Suprapubic skin (tissue), 4 donors: ENCODE data around the gene SPATA6. TPM values are rescaled to one million over a fixed set of nuclear protein-coding genes. Genes with fewer than 3 reads are reported as not detected.

ENCODE experiments used
- DNase-seq, 2 donors: peaks; one replicate each; pipeline ENCODE4 v3.0.0-alpha.2; 2019; ENCODE audit warnings: low spot score in 2 of 2
- H3K27ac ChIP-seq: fragments of 200-600 bp; sonication (generic); one replicate; pipeline ENCODE4 v1.5.1; 2019
- H3K27me3 ChIP-seq: fragments of 200-600 bp; sonication (generic); one replicate; pipeline ENCODE4 v1.5.1; 2019
- H3K36me3 ChIP-seq: fragments of 200-600 bp; sonication (generic); one replicate; pipeline ENCODE4 v1.5.1; 2019
- H3K4me1 ChIP-seq: fragments of 200-600 bp; sonication (generic); one replicate; pipeline ENCODE4 v1.5.1; 2019
- H3K4me3 ChIP-seq: fragments of 200-600 bp; sonication (generic); one replicate; pipeline ENCODE4 v1.5.1; 2019; ENCODE audit warnings: mild to moderate bottlenecking
- H3K9me3 ChIP-seq: fragments of 200-600 bp; sonication (generic); one replicate; pipeline ENCODE4 v1.5.1; 2019
- CTCF ChIP-seq, 2 donors: fragments of 200-600 bp in 1 of 2; fragments of 450-650 bp in 1 of 2; sonication (generic) in 1 of 2; IDR thresholded peaks; one replicate each; pipeline ENCODE4 v1.5.1; 2016 to 2019; ENCODE audit warnings: antibody characterized with exemption in 2 of 2, mild to moderate bottlenecking in 1 of 2, moderate library complexity in 1 of 2
- EP300 ChIP-seq: sonication (generic); formaldehyde crosslinking; IDR thresholded peaks from one replicate; pipeline ENCODE4 v1.6.1; 2017; ENCODE audit warnings: antibody characterized with exemption
- POLR2A ChIP-seq, 2 donors: fragments of 450-650 bp; IDR thresholded peaks; one replicate each; pipeline ENCODE4 v1.6.1; 2017; ENCODE audit warnings: antibody characterized with exemption in 2 of 2, mild to moderate bottlenecking in 2 of 2, moderate library complexity in 2 of 2
- POLR2AphosphoS5 ChIP-seq, 3 donors: sonication (generic); formaldehyde crosslinking; IDR thresholded peaks; one replicate each; pipeline ENCODE4 v1.6.1; 2017; ENCODE audit warnings: antibody characterized with exemption in 3 of 3
- WGBS: methylation state at CpG from one replicate; pipeline ENCODE4 v1.1.5; 2018; 5-methylcytosine and 5-hydroxymethylcytosine counted together
- total RNA-seq, 4 donors: library from RNA; depleted of rRNA; stranded (reverse); fragments of >200 nt; gene quantifications; one replicate each; pipeline ENCODE4 v1.1.0, GENCODE V29; 2016

The SPATA6 gene
- total RNA-seq, 4 donors from 2014 or later = 7.0 to 44.2 (median 10.8) TPM

GRCh38 chr1:48405940-48406339, 66.1 kb downstream of the SPATA6 start:
- no peak overlapping the region for H3K4me3 ChIP-seq
- TF ChIP-seq POLR2A (IDR thresholded peaks at IDR 0.05) (no peak), CTCF (IDR thresholded peaks at IDR 0.05) (no peak), POLR2AphosphoS5 (IDR thresholded peaks at IDR 0.05) (no peak), EP300 (no peak)
- H3K27me3 ChIP-seq = no peaks in the 10 kb centered on the region
- H3K36me3 ChIP-seq = peaks cover 3% of the 10 kb centered on the region
- no peaks in the 10 kb centered on the region for H3K4me1 ChIP-seq
- no peak overlapping the region for H3K27ac ChIP-seq
- WGBS = 94% methylated on average over 2 of the region's 2 CpGs
- no peaks in the 10 kb centered on the region for H3K9me3 ChIP-seq
- DNase-seq = no peak

GRCh38 chr1:48405400-48405799, 66.6 kb downstream of the SPATA6 start:
- WGBS = 86% methylated on average over 1 of the region's 1 CpG
- Histone ChIP-seq H3K27ac (no peak overlapping the region), H3K4me1 (no peaks in the 10 kb centered on the region), H3K36me3 (peaks cover 3% of the 10 kb centered on the region), H3K27me3 (no peaks in the 10 kb centered on the region), H3K4me3 (no peak overlapping the region), H3K9me3 (no peaks in the 10 kb centered on the region)
- DNase-seq = no peak
- TF ChIP-seq CTCF (IDR thresholded peaks at IDR 0.05) = no peak
- no peak for TF ChIP-seq EP300
- TF ChIP-seq POLR2A (IDR thresholded peaks at IDR 0.05) = no peak
- TF ChIP-seq POLR2AphosphoS5 (IDR thresholded peaks at IDR 0.05) = no peak

GRCh38 chr1:48402599-48402998, 69.4 kb downstream of the SPATA6 start:
- DNase-seq = no peak

GRCh38 chr1:48396208-48396607, 75.8 kb downstream of the SPATA6 start:
- no peak overlapping the region for H3K27ac ChIP-seq
- H3K36me3 ChIP-seq = peaks cover 7% of the 10 kb centered on the region
- 93% methylated on average over 2 of the region's 2 CpGs for WGBS
- no peaks in the 10 kb centered on the region for H3K27me3 ChIP-seq
- TF ChIP-seq POLR2A (IDR thresholded peaks at IDR 0.05) (no peak), EP300 (no peak), CTCF (IDR thresholded peaks at IDR 0.05) (no peak), POLR2AphosphoS5 (IDR thresholded peaks at IDR 0.05) (no peak)
- no peaks in the 10 kb centered on the region for H3K9me3 ChIP-seq
- no peak overlapping the region for H3K4me3 ChIP-seq
- DNase-seq = no peak
- H3K4me1 ChIP-seq = no peaks in the 10 kb centered on the region

More at GRCh38 chr1:48402599-48402998, 69.4 kb downstream of the SPATA6 start:
- Histone ChIP-seq H3K27ac (no peak overlapping the region), H3K27me3 (no peaks in the 10 kb centered on the region), H3K4me1 (no peaks in the 10 kb centered on the region), H3K4me3 (no peak overlapping the region), H3K36me3 (peaks cover 7% of the 10 kb centered on the region), H3K9me3 (no peaks in the 10 kb centered on the region)
- 74% methylated on average over 2 of the region's 2 CpGs for WGBS
- TF ChIP-seq POLR2AphosphoS5 (IDR thresholded peaks at IDR 0.05) (no peak), CTCF (IDR thresholded peaks at IDR 0.05) (no peak), POLR2A (IDR thresholded peaks at IDR 0.05) (no peak), EP300 (no peak)

GRCh38 chr1:48391926-48392325, 80.1 kb downstream of the SPATA6 start:
- TF ChIP-seq CTCF (IDR thresholded peaks at IDR 0.05) = no peak
- TF ChIP-seq POLR2AphosphoS5 (IDR thresholded peaks at IDR 0.05) = no peak
- TF ChIP-seq POLR2A (IDR thresholded peaks at IDR 0.05) = no peak
- TF ChIP-seq EP300 = no peak
- H3K4me1 ChIP-seq = no peaks in the 10 kb centered on the region
- H3K9me3 ChIP-seq = no peaks in the 10 kb centered on the region
- H3K27me3 ChIP-seq = no peaks in the 10 kb centered on the region
- WGBS = 95% methylated on average over 2 of the region's 2 CpGs
- H3K36me3 ChIP-seq = no peaks in the 10 kb centered on the region
- no peak for DNase-seq
- no peak overlapping the region for H3K4me3 ChIP-seq
- H3K27ac ChIP-seq = no peak overlapping the region
